ENCODE data around the gene PXN.
"Not testable (repeated sequence)": the region's sequence is repeated elsewhere in the genome, so short reads cannot be mapped to it uniquely, and the experiment has no call there.

The PXN gene

GRCh38 chr12:120209851-120210250, 55.7 kb downstream of the PXN start:
- DNase-seq (ENCODE audit: low spot score), result no peak

DNA sequence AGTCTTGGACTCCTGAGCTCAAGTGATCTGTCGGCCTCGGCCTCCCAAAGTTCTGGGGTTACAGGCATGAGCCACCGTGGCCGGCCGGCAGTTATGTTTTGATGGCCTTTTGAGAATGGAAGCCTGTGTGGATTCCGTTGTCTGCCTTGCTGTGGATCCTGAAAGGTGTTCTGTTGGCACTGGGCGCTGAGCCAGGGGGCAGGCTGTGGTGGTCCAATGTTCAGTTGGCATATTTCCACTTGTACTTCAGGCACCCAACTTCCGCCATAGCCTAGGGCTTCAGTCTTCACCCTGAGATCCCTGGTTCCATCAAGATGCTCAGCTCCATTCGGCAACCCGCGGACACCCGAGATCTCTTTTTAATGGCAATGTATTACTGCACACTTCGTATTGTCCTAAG, 58.3 kb downstream of the PXN start:
- DNase-seq (ENCODE audit: low spot score), result no peak

DNA sequence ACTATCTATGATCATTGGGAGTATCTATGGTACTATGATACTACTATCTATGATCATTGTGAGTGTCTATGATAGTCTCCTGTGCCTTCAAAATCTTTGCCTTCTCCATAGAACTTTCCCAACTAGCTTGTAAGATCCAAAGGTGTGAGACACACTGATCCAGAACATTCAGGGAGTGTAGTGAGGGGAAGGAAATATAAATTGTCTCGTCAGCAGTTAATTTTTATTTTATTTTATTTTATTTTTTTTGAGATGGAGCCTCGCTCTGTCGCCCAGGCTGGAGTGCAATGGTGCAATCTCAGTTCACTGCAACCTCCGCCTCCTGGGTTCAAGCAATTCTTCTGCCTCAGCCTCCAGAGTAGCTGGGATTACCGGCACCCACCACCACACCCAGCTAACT, 58.7 kb downstream of the PXN start:
- DNase-seq (ENCODE audit: low spot score), result not testable (repeated sequence)

GRCh38 chr12:120206228-120206627, 59.3 kb downstream of the PXN start:
- no peak for DNase-seq (ENCODE audit: low spot score)

- DNase-seq (ENCODE audit: low spot score), result no peak
Measured at GRCh38 chr12:120204171-120204570, 61.4 kb downstream of the PXN start.

DNA sequence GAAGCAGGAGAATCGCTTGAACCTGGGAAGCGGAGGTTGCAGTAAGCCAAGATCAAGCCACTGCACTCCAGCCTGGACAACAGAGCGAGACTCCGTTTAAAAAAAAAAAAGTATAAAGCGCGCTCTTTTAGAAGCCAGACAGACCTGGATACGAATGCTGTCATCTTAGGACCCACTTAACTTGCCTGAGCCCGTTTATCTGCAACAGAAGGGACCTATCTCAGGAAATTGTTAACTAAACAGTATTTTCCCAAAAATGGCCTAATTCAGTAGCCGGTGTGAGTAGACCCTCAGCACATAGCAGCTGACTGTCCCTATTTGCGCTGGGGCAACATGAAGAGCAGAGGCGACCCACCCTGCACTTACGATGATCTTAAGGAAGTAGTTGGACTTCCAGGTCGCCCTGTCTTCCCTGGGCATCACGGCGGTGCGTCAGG, 65.1 kb downstream of the PXN start:
- DNase-seq (ENCODE audit: low spot score), result no peak

GRCh38 chr12:120199595-120200306, 65.8 kb downstream of the PXN start:
- DNase-seq (ENCODE audit: low spot score), result peak; percentile 23

GRCh38 chr12:120199025-120199424, 66.5 kb downstream of the PXN start:
- no peak for DNase-seq (ENCODE audit: low spot score)

- no peak for DNase-seq (ENCODE audit: low spot score)
Measured at GRCh38 chr12:120197542-120197887, 68.0 kb downstream of the PXN start.

- not testable (repeated sequence) for DNase-seq (ENCODE audit: low spot score)
Measured at GRCh38 chr12:120196817-120197541, 68.6 kb downstream of the PXN start.

GRCh38 chr12:120196363-120196762, 69.2 kb downstream of the PXN start:
- DNase-seq (ENCODE audit: low spot score), result no peak

GRCh38 chr12:120194534-120195395, 70.8 kb downstream of the PXN start, which contains the start of gene GCN1:
Gene GCN1 (minus strand): TSS chr12:120194715. CDS start chr12:120194697, 18 bp downstream.
- peak; percentile 85 for DNase-seq (ENCODE audit: low spot score)

- no peak for DNase-seq (ENCODE audit: low spot score)
Measured at GRCh38 chr12:120194226-120194533, 71.3 kb downstream of the PXN start.

- DNase-seq (ENCODE audit: low spot score), result not testable (repeated sequence)
Measured at GRCh38 chr12:120193286-120193685, 72.2 kb downstream of the PXN start.

DNA sequence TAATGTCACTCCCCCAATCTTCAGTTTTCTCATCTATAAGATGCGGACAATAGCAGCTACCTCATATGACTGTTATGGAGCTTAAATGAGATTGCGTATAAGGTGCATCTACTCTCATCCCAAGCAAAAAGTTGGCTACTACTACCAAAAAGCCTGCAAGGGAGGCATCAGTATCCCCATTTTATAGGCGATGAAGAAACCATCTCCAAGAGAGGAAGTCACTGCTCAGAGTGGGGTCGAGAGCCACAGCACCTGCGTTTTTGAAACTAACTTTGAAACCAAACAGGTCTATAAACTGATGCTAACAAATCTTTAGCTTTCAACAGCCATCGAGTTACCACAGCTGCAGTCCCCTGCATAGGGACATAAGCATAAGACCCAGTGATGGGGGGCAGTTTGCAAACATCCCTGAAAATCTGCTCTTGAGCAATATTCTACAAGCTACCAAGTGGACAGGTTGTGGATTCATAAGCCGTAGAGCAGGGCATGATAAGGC, 74.5 kb downstream of the PXN start:
- DNase-seq (ENCODE audit: low spot score), result no peak

- DNase-seq (ENCODE audit: low spot score), result no peak
Measured at GRCh38 chr12:120190386-120190785, 75.1 kb downstream of the PXN start.

DNA sequence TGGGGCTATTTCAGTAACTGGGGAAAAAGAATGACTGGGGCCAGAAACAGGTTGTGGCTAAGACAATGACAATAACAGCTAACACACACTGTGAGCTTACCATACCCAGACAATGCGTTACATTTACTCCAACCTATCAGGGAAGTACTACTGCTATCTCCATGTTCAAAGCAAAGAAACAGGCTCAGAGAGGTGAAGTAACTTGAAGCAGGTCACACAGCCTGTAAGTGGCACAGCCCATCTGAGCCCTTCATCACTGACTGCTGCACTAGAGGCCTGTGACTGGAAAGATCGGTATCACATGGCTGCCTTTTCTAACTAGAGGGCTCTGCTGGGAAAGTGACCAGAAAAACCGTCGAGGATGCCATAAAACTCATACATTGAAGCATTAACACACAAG, 78.9 kb downstream of the PXN start:
- DNase-seq (ENCODE audit: low spot score), result no peak

GRCh38 chr12:120183211-120183631, 82.3 kb downstream of the PXN start:
- DNase-seq (ENCODE audit: low spot score), result no peak

GRCh38 chr12:120181991-120182631, 83.4 kb downstream of the PXN start:
- no peak for DNase-seq (ENCODE audit: low spot score)

- DNase-seq (ENCODE audit: low spot score), result no peak
Measured at GRCh38 chr12:120180975-120181374, 84.6 kb downstream of the PXN start.

DNA sequence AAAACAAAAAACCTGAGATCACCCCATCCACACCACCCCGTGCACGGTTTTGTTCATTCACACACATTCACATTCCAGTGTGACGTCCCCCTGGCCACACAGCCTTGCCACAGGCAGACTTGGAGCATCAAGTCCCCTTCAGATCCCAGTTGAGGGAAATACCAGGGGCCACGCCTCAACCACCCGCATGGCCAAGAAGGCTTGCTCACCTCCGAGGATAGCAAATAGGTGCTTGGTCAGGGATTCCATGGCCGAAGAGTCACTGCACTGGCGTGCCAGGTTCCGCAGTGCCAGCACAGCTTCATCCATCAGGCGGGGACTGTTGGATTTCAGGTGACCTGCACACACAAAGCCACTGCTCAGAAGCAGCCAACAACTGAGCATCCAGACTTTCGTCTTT, 90.0 kb downstream of the PXN start:
- no peak for DNase-seq (ENCODE audit: low spot score)

DNA sequence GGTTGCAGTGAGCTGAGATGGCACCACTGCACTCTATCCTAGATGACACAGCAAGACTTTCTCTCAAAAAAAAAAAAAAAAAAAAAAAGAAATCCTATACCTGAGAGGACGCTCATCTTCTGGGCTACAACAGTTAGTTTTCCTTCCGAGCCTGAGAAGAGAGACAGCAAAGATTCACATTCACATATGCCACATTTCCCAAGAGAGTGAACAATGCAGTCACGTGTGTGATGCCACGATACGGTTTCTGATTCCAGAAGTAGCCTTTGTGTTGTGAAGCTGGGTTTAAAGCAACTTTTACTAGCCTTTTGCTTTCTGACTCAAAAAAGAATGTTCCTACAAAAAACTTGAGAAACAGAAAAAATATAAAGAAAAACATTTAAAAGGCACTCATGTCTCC, 90.5 kb downstream of the PXN start:
- no peak for DNase-seq (ENCODE audit: low spot score)

Data from hematopoietic multipotent progenitor cell treated with erythropoietin and hydrocortisone succinate and interleukin-3 and kit ligand, for 17 days (in vitro differentiated cells).